H9 (cell line): ENCODE data around the gene CCL8. TPM values are rescaled to one million over a fixed set of nuclear protein-coding genes. Genes with fewer than 3 reads are reported as not detected.

Source experiments
- DNase-seq: peaks from one replicate; pipeline ENCODE4 v3.0.0-alpha.2; 2017
- H2AFZ ChIP-seq: one replicate; pipeline ENCODE4 v1.6.1; 2013; ENCODE audit warnings: mild to moderate bottlenecking, low read length, control low read depth, moderate library complexity
- H2AK5ac ChIP-seq: 2 replicates; pipeline ENCODE4 v1.6.1; 2013; ENCODE audit warnings: low read length, control low read depth, mixed read lengths; ENCODE audit not compliant: insufficient read length
- H2BK120ac ChIP-seq: one replicate; pipeline ENCODE4 v1.6.1; 2013; ENCODE audit warnings: low read depth, mild to moderate bottlenecking, low read length, control low read depth, inconsistent platforms; ENCODE audit not compliant: poor library complexity, severe bottlenecking
- H2BK12ac ChIP-seq: 2 replicates; pipeline ENCODE4 v1.6.1; 2013; ENCODE audit warnings: low read length, control low read depth, mixed read lengths, low read depth; ENCODE audit not compliant: insufficient read length
- H2BK15ac ChIP-seq: 2 replicates; pipeline ENCODE4 v1.6.1; 2013; ENCODE audit warnings: low read depth, low read length, control low read depth
- H2BK20ac ChIP-seq: one replicate; pipeline ENCODE4 v1.6.1; 2013; ENCODE audit warnings: low read depth, mild to moderate bottlenecking, low read length, control low read depth, inconsistent platforms; ENCODE audit not compliant: poor library complexity, severe bottlenecking
- H2BK5ac ChIP-seq: 2 replicates; pipeline ENCODE4 v1.6.1; 2013; ENCODE audit warnings: low read length, control low read depth, mixed read lengths; ENCODE audit not compliant: insufficient read length
- H3K14ac ChIP-seq: 2 replicates; pipeline ENCODE4 v1.6.1; 2013; ENCODE audit warnings: low read length, control low read depth; ENCODE audit not compliant: insufficient read depth
- H3K18ac ChIP-seq: 2 replicates; pipeline ENCODE4 v1.6.1; 2013; ENCODE audit warnings: low read depth, mild to moderate bottlenecking, mixed read lengths, low read length, control low read depth; ENCODE audit not compliant: insufficient read length
- H3K23ac ChIP-seq: 2 replicates; pipeline ENCODE4 v1.6.1; 2013; ENCODE audit warnings: low read length, control low read depth, mixed read lengths, low read depth; ENCODE audit not compliant: insufficient read length
- H3K23me2 ChIP-seq: 2 replicates; pipeline ENCODE4 v1.6.1; 2013; ENCODE audit warnings: low read depth, mild to moderate bottlenecking, mixed read lengths, low read length, control low read depth; ENCODE audit not compliant: insufficient read length, poor library complexity, severe bottlenecking
- H3K27ac ChIP-seq: 2 replicates; pipeline ENCODE4 v1.5.1; 2013; ENCODE audit warnings: low read length, control low read depth, mixed read lengths, low read depth; ENCODE audit not compliant: insufficient read length
- H3K27me3 ChIP-seq: 2 replicates; pipeline ENCODE4 v1.6.1; 2013; ENCODE audit warnings: low read length, control low read depth, inconsistent platforms; ENCODE audit not compliant: insufficient read depth
- H3K4ac ChIP-seq: 2 replicates; pipeline ENCODE4 v1.6.1; 2013; ENCODE audit warnings: low read depth, mild to moderate bottlenecking, control low read depth, inconsistent platforms, low read length, moderate library complexity
- H3K4me1 ChIP-seq: 2 replicates; pipeline ENCODE4 v1.6.1; 2013; ENCODE audit warnings: low read length, control low read depth, inconsistent platforms; ENCODE audit not compliant: insufficient read depth
- H3K4me2 ChIP-seq: 2 replicates; pipeline ENCODE4 v1.6.1; 2013; ENCODE audit warnings: low read length, control low read depth, mixed read lengths; ENCODE audit not compliant: insufficient read length, insufficient read depth
- H3K56ac ChIP-seq: 2 replicates; pipeline ENCODE4 v1.6.1; 2013; ENCODE audit warnings: low read depth, mild to moderate bottlenecking, mixed read lengths, low read length, control low read depth; ENCODE audit not compliant: insufficient read length
- H3K79me1 ChIP-seq: 2 replicates; pipeline ENCODE4 v1.6.1; 2013; ENCODE audit warnings: low read depth, mild to moderate bottlenecking, moderate library complexity, low read length, control low read depth, inconsistent platforms; ENCODE audit not compliant: insufficient read depth, poor library complexity, severe bottlenecking
- H3K79me2 ChIP-seq: 2 replicates; pipeline ENCODE4 v1.6.1; 2013; ENCODE audit warnings: low read length, control low read depth, inconsistent platforms; ENCODE audit not compliant: insufficient read depth
- H3K9ac ChIP-seq: 2 replicates; pipeline ENCODE4 v1.6.1; 2013; ENCODE audit warnings: low read length, control low read depth, mixed read lengths; ENCODE audit not compliant: insufficient read length; ENCODE audit errors: extremely low read depth
- H3K9me3 ChIP-seq: one replicate; pipeline ENCODE4 v1.6.1; 2013; ENCODE audit warnings: low read depth, low read length, inconsistent platforms; ENCODE audit not compliant: control insufficient read depth
- H3T11ph ChIP-seq: one replicate; pipeline ENCODE4 v1.6.1; 2013; ENCODE audit warnings: mild to moderate bottlenecking, low read length, control low read depth, inconsistent platforms
- H4K20me1 ChIP-seq: one replicate; pipeline ENCODE4 v1.6.1; 2013; ENCODE audit not compliant: control insufficient read depth, insufficient read length, insufficient read depth
- H4K5ac ChIP-seq: 2 replicates; pipeline ENCODE4 v1.6.1; 2013; ENCODE audit warnings: low read depth, mild to moderate bottlenecking, mixed read lengths, low read length, control low read depth; ENCODE audit not compliant: insufficient read length
- H4K8ac ChIP-seq: replicated peaks from 2 replicates; pipeline ENCODE4 v1.6.1; 2013; ENCODE audit warnings: low read length, control low read depth, mixed read lengths, low read depth; ENCODE audit not compliant: insufficient read length
- H4K91ac ChIP-seq: 2 replicates; pipeline ENCODE4 v1.6.1; 2013; ENCODE audit warnings: low read depth, mild to moderate bottlenecking, moderate library complexity, mixed read lengths, low read length, control low read depth; ENCODE audit not compliant: insufficient read length
- H3K27ac Mint-ChIP-seq, 3 experiments: 2 replicates in 2 of 3; 3 replicates in 1 of 3; pipeline ENCODE4 v1.8.0; 2020 to 2021; ENCODE audit warnings: mixed read lengths in 3 of 3, mild to moderate bottlenecking in 1 of 3, moderate library complexity in 1 of 3
- H3K27me3 Mint-ChIP-seq: 2 replicates; pipeline ENCODE4 v1.8.0; 2021; ENCODE audit warnings: low read depth, mild to moderate bottlenecking, moderate library complexity, mixed read lengths
- H3K36me3 Mint-ChIP-seq, 3 experiments: 2 replicates in 2 of 3; 3 replicates in 1 of 3; pipeline ENCODE4 v1.8.0; 2020 to 2021; ENCODE audit warnings: low read depth in 3 of 3, mixed read lengths in 3 of 3; ENCODE audit not compliant: insufficient read depth in 1 of 3
- H3K4me1 Mint-ChIP-seq, 2 experiments: 2 replicates each; pipeline ENCODE4 v1.8.0; 2020; ENCODE audit warnings: mixed read lengths in 2 of 2
- H3K4me3 Mint-ChIP-seq, 2 experiments: 2 replicates in 1 of 2; 3 replicates in 1 of 2; pipeline ENCODE4 v1.8.0; 2020 to 2021; ENCODE audit warnings: mild to moderate bottlenecking in 2 of 2, mixed read lengths in 2 of 2, moderate library complexity in 1 of 2
- H3K9me3 Mint-ChIP-seq, 2 experiments: 2 replicates in 1 of 2; 3 replicates in 1 of 2; pipeline ENCODE4 v1.8.0; 2020; ENCODE audit warnings: mild to moderate bottlenecking in 2 of 2, mixed read lengths in 2 of 2, moderate library complexity in 1 of 2
- CTCF ChIP-seq: fragments of 200-600 bp; sonication (generic); conservative IDR thresholded peaks from 3 replicates; pipeline ENCODE4 v1.8.0; 2021; ENCODE audit warnings: antibody characterized with exemption, mild to moderate bottlenecking
- whole genome bisulfite sequencing: extraction: QIAGEN DNeasy Blood & Tissue Kit; methylation state at CpG from one replicate; pipeline ENCODE4 v1.1.7; 2013; ENCODE audit warnings: missing lambda C conversion rate, low lambda C conversion rate, mixed read lengths; ENCODE audit not compliant: insufficient read length; ENCODE audit errors: extremely low coverage; 5-methylcytosine and 5-hydroxymethylcytosine counted together
- total RNA-seq: library from RNA; stranded (reverse); gene quantifications from 2 replicates; pipeline ENCODE4 v1.2.1, GENCODE V29; 2021

CCL8 gene
- total RNA-seq, 1 experiment from 2014 or later, result not detected

GRCh38 chr17:34276826-34277225, 42.4 kb upstream of the CCL8 start:
- no peak overlapping the region for H2BK15ac ChIP-seq
- no peaks in the 10 kb centered on the region for H3K79me2 ChIP-seq
- no peak overlapping the region for H3K4me2 ChIP-seq
- Mint-ChIP-seq H3K9me3 (no peaks in the 10 kb centered on the region), H3K27ac (no peak overlapping the region), H3K4me1 (peaks cover 0 to 2% of the 10 kb centered on the region in 2 experiments; a peak in 1 of 4 replicates), H3K27me3 (peaks cover 10% of the 10 kb centered on the region), H3K36me3 (no peaks in the 10 kb centered on the region), H3K4me3 (no peak overlapping the region)
- H3K4ac ChIP-seq, result no peak overlapping the region
- H3K23ac ChIP-seq, result no peak overlapping the region
- no peak overlapping the region for H2BK20ac ChIP-seq
- H3K9me3 ChIP-seq, result no peaks in the 10 kb centered on the region
- H4K5ac ChIP-seq, result no peak overlapping the region
- no peak overlapping the region for H2BK120ac ChIP-seq
- no CpG with 5 or more reads among the region's 4 CpGs for WGBS
- H3K56ac ChIP-seq, result no peak overlapping the region
- no peak for TF ChIP-seq CTCF
- H2BK12ac ChIP-seq, result no peak overlapping the region
- no peak overlapping the region for H2AFZ ChIP-seq
- H3K23me2 ChIP-seq, result no peaks in the 10 kb centered on the region
- H3K79me1 ChIP-seq, result no peaks in the 10 kb centered on the region
- no peaks in the 10 kb centered on the region for H3K27me3 ChIP-seq
- no peak overlapping the region for H2AK5ac ChIP-seq
- H3K9ac ChIP-seq, result no peak overlapping the region
- H4K91ac ChIP-seq, result no peak overlapping the region
- no peak overlapping the region for H4K8ac ChIP-seq
- no peak overlapping the region for H2BK5ac ChIP-seq
- no peak for DNase-seq
- H3K27ac ChIP-seq, result no peak overlapping the region
- H4K20me1 ChIP-seq, result no peaks in the 10 kb centered on the region
- H3K14ac ChIP-seq, result no peak overlapping the region
- H3K18ac ChIP-seq, result no peak overlapping the region
- no peaks in the 10 kb centered on the region for H3K4me1 ChIP-seq
- H3T11ph ChIP-seq, result no peak overlapping the region
